ENCODE data around the gene SUPT6H. TPM values are rescaled to one million over a fixed set of nuclear protein-coding genes. Genes with fewer than 3 reads are reported as not detected.
A peak's percentile ranks its signal among the peaks of the same experiment; 100 is the strongest.

SUPT6H gene
- total and polyA plus RNA-seq, 2 of the 8 experiments (the other 6 are each of a cell fraction or from before 2014, with no cell fraction given): 32.0 to 59.9 TPM

DNA sequence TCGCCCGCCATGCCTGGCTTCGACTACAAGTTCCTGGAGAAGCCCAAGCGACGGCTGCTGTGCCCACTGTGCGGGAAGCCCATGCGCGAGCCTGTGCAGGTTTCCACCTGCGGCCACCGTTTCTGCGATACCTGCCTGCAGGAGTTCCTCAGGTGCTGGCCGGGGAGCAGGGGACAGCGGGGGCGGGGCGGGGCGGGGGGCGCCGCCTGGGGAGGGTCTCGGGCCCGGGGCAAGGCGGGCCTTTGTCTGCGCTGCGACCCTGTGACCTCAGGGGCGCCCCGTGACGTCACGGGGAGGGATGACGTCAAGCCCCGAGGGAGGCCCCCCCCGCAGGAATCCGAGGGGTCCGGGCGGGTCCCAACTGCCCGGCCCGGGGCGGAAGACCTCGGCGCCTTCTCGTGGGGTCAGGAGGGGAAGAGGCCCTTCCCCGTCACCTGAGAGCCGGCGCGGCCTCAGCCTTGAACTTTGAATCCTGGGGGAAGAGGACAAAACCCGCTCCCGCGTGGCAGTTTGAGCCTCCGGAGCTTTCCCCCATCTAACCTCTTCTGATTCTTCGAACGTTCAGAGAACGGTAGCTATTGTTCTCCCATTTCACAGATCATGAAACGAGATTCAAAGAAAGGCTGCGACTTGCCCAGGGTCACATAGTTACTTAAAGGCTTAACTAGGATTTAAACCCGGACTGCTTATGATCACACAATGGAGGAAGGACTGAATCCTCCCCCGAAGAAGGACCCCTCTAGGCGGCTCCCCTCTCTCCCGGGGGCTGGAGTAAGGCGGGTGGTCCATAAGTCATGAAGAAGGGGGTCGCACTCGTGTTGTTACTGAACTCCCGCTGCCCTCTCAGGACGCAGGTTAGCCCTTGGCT, 82.3 kb downstream of the SUPT6H start (continued):
- TF ChIP-seq, protein P1, sequence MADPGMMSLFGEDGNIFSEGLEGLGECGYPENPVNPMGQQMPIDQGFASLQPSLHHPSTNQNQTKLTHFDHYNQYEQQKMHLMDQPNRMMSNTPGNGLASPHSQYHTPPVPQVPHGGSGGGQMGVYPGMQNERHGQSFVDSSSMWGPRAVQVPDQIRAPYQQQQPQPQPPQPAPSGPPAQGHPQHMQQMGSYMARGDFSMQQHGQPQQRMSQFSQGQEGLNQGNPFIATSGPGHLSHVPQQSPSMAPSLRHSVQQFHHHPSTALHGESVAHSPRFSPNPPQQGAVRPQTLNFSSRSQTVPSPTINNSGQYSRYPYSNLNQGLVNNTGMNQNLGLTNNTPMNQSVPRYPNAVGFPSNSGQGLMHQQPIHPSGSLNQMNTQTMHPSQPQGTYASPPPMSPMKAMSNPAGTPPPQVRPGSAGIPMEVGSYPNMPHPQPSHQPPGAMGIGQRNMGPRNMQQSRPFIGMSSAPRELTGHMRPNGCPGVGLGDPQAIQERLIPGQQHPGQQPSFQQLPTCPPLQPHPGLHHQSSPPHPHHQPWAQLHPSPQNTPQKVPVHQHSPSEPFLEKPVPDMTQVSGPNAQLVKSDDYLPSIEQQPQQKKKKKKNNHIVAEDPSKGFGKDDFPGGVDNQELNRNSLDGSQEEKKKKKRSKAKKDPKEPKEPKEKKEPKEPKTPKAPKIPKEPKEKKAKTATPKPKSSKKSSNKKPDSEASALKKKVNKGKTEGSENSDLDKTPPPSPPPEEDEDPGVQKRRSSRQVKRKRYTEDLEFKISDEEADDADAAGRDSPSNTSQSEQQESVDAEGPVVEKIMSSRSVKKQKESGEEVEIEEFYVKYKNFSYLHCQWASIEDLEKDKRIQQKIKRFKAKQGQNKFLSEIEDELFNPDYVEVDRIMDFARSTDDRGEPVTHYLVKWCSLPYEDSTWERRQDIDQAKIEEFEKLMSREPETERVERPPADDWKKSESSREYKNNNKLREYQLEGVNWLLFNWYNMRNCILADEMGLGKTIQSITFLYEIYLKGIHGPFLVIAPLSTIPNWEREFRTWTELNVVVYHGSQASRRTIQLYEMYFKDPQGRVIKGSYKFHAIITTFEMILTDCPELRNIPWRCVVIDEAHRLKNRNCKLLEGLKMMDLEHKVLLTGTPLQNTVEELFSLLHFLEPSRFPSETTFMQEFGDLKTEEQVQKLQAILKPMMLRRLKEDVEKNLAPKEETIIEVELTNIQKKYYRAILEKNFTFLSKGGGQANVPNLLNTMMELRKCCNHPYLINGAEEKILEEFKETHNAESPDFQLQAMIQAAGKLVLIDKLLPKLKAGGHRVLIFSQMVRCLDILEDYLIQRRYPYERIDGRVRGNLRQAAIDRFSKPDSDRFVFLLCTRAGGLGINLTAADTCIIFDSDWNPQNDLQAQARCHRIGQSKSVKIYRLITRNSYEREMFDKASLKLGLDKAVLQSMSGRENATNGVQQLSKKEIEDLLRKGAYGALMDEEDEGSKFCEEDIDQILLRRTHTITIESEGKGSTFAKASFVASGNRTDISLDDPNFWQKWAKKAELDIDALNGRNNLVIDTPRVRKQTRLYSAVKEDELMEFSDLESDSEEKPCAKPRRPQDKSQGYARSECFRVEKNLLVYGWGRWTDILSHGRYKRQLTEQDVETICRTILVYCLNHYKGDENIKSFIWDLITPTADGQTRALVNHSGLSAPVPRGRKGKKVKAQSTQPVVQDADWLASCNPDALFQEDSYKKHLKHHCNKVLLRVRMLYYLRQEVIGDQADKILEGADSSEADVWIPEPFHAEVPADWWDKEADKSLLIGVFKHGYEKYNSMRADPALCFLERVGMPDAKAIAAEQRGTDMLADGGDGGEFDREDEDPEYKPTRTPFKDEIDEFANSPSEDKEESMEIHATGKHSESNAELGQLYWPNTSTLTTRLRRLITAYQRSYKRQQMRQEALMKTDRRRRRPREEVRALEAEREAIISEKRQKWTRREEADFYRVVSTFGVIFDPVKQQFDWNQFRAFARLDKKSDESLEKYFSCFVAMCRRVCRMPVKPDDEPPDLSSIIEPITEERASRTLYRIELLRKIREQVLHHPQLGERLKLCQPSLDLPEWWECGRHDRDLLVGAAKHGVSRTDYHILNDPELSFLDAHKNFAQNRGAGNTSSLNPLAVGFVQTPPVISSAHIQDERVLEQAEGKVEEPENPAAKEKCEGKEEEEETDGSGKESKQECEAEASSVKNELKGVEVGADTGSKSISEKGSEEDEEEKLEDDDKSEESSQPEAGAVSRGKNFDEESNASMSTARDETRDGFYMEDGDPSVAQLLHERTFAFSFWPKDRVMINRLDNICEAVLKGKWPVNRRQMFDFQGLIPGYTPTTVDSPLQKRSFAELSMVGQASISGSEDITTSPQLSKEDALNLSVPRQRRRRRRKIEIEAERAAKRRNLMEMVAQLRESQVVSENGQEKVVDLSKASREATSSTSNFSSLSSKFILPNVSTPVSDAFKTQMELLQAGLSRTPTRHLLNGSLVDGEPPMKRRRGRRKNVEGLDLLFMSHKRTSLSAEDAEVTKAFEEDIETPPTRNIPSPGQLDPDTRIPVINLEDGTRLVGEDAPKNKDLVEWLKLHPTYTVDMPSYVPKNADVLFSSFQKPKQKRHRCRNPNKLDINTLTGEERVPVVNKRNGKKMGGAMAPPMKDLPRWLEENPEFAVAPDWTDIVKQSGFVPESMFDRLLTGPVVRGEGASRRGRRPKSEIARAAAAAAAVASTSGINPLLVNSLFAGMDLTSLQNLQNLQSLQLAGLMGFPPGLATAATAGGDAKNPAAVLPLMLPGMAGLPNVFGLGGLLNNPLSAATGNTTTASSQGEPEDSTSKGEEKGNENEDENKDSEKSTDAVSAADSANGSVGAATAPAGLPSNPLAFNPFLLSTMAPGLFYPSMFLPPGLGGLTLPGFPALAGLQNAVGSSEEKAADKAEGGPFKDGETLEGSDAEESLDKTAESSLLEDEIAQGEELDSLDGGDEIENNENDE (IDR thresholded peaks at IDR 0.05; ENCODE audit: insufficient replicate concordance, low read length): no peak
- 0 out of 2 replicates have a peak, but pooled peaks have one; percentile 10 for TF ChIP-seq RXRA (IDR thresholded peaks at IDR 0.05; ENCODE audit: insufficient read depth, low read depth, low read length)
- no peak for TF ChIP-seq TAF7 (optimal IDR thresholded peaks at IDR 0.05; ENCODE audit: borderline replicate concordance, low read depth, low read length)
- TF ChIP-seq, protein P2, sequence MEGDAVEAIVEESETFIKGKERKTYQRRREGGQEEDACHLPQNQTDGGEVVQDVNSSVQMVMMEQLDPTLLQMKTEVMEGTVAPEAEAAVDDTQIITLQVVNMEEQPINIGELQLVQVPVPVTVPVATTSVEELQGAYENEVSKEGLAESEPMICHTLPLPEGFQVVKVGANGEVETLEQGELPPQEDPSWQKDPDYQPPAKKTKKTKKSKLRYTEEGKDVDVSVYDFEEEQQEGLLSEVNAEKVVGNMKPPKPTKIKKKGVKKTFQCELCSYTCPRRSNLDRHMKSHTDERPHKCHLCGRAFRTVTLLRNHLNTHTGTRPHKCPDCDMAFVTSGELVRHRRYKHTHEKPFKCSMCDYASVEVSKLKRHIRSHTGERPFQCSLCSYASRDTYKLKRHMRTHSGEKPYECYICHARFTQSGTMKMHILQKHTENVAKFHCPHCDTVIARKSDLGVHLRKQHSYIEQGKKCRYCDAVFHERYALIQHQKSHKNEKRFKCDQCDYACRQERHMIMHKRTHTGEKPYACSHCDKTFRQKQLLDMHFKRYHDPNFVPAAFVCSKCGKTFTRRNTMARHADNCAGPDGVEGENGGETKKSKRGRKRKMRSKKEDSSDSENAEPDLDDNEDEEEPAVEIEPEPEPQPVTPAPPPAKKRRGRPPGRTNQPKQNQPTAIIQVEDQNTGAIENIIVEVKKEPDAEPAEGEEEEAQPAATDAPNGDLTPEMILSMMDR (IDR thresholded peaks at IDR 0.05; ENCODE audit: control extremely low read depth in 1 of 3, insufficient read depth in 1 of 3, low read depth in 1 of 3, low read length in 3 of 3): no peak
- TF ChIP-seq RBBP5 (IDR thresholded peaks at IDR 0.05; ENCODE audit: borderline replicate concordance, low read depth, low read length): no peak

Measured in H1 (cell line).